Measurements from ENCODE around the gene FADS2.

GRCh38 chr11:61780581-61781162, 47.4 kb upstream of the FADS2 start:
- TF ChIP-seq, protein P1, sequence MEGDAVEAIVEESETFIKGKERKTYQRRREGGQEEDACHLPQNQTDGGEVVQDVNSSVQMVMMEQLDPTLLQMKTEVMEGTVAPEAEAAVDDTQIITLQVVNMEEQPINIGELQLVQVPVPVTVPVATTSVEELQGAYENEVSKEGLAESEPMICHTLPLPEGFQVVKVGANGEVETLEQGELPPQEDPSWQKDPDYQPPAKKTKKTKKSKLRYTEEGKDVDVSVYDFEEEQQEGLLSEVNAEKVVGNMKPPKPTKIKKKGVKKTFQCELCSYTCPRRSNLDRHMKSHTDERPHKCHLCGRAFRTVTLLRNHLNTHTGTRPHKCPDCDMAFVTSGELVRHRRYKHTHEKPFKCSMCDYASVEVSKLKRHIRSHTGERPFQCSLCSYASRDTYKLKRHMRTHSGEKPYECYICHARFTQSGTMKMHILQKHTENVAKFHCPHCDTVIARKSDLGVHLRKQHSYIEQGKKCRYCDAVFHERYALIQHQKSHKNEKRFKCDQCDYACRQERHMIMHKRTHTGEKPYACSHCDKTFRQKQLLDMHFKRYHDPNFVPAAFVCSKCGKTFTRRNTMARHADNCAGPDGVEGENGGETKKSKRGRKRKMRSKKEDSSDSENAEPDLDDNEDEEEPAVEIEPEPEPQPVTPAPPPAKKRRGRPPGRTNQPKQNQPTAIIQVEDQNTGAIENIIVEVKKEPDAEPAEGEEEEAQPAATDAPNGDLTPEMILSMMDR (conservative IDR thresholded peaks at IDR 0.05; ENCODE audit: low read length): no peak
- TF ChIP-seq EZH2phosphoT487 (IDR thresholded peaks at IDR 0.05; ENCODE audit: borderline replicate concordance, low read depth, low read length): no peak

Data from OCI-LY7 (cell line).